GM21528 (cell line): Measurements from ENCODE around the gene GRIA4.

Experiments used
- ATAC-seq: cut with Tn5 transposase; IDR thresholded peaks from one replicate; pipeline ENCODE4 v1.9.1; 2021; ENCODE audit warnings: mild to moderate bottlenecking, moderate library complexity; ENCODE audit not compliant: unreplicated experiment, low FRiP score

Gene GRIA4

GRCh38 chr11:105609832-105610781, at the start of gene GRIA4:
GRIA4 (plus strand) TSS chr11:105610073; CDS start chr11:105610998, 925 bp downstream.
- no peak for ATAC-seq

GRCh38 chr11:105573091-105573490, 36.8 kb upstream of the GRIA4 start:
- no peak for ATAC-seq

- ATAC-seq, result no peak
Observed at GRCh38 chr11:105574974-105575373, 34.9 kb upstream of the GRIA4 start.

GRCh38 chr11:105577641-105578040, 32.2 kb upstream of the GRIA4 start:
- no peak for ATAC-seq

- no peak for ATAC-seq
Observed at GRCh38 chr11:105579111-105579510, 30.8 kb upstream of the GRIA4 start.

DNA sequence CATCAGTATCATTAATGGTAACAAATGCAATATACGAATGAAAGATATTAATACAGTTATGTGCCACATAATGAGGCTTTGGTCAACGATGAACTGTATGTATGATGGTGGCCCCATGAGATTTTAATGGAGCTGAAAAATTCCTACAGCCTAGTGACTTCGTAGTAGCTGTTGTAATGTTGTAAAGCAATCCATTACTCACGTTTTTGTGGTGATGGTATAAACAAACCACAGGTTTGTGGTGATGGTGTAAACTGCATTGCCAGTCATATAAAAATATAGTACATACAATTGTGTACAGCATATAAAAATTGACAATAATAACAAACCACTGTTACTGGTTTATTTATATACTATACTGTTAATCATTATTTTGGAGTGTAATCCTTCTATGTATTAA, 27.4 kb upstream of the GRIA4 start:
- no peak for ATAC-seq

GRCh38 chr11:105588001-105588400, 21.9 kb upstream of the GRIA4 start:
- ATAC-seq, result no peak

DNA sequence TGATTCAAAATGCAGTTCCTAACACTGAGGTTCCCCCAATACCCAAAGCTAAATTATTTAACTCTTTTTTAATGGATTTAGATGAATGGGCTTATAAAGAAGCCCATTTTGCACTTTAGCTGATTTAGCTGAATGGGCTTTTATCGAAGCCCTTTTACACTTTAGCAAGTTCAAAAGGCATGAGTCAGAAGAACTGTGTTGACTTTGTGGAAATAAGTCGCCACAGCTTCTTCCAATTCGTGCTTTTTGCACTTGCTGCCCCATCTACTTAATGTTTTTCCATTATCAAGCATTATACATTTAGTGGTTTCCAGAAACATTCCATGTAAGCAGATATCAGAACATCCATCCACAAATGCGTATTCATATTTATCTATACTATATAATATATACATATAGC, 20.5 kb upstream of the GRIA4 start:
- ATAC-seq, result no peak

DNA sequence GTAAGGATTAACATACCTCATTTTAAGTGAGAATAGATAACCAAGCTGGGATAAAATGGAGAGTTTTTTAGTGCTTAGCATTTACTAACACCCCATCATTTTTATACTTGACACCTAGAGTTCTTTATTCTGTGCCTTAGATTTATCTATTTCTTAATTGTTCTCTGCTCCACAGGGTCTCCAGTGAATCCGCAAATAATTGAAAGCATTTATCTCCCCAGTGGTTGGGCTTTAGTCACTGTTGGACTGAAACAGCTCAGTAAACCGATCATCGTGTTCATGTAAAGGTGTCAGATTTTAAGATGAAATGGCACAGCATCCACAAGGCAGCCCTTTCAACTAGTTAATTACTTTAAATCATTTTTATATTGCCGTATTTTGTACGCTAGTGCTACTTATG, 17.8 kb upstream of the GRIA4 start:
- ATAC-seq, result no peak

DNA sequence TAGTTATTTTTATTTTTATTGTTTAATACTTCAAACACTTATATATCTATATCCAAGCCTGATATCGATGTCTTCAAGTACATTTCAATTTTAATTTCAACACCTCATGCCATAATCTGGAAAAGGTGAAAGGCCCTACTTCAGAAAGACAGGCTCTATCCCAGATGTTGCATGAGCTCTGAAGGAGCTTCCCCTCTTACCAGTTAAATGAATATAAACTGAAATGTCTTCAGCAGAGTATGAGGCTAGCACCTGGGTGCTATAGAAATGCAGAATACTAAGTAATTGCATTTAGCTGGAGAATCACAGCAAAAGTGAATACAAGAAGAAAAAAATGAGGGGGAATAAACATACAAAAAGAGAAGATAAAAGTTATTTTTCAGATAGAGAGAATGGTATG, 11.5 kb upstream of the GRIA4 start:
- ATAC-seq, result no peak

DNA sequence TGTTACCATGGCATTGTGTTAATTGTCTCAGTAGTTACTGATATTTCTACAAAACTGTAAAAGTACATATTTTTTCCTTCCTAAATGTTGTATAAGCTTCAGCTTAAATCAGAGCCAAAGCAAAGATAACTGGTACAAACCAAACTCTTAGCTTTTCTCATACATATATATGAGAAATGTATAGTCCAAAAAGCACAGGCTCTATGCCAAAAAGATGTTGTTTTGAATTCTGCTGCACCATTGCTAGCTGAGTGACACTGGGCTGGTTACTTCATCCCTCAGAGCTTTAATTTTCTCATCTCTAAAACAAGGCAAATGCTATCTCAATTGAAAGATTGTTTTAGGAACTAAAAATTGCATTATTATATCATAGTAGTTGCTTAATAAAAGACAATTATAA, 6.7 kb upstream of the GRIA4 start:
- no peak for ATAC-seq

DNA sequence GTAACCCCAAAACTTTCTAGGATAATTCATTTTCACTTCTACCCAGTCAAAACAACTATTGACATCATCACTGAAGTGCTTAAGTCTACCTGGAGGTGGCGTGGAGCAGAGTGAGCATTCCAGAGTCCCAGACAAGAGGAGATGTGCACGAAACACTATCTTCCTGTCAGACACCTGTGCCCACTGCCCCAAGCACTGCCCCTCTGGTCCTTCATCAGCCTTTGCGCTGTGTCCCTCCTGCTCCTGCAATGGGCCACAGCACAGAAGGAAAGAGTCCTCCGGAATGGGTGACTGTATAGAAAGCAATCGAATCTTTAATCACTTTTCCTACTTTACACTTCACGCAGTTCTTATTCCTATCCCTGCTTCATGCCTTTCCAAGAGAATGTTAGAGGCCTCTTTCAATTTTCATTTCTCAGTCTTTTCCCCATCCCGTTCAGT, 512 bp upstream of the GRIA4 start:
- no peak for ATAC-seq

DNA sequence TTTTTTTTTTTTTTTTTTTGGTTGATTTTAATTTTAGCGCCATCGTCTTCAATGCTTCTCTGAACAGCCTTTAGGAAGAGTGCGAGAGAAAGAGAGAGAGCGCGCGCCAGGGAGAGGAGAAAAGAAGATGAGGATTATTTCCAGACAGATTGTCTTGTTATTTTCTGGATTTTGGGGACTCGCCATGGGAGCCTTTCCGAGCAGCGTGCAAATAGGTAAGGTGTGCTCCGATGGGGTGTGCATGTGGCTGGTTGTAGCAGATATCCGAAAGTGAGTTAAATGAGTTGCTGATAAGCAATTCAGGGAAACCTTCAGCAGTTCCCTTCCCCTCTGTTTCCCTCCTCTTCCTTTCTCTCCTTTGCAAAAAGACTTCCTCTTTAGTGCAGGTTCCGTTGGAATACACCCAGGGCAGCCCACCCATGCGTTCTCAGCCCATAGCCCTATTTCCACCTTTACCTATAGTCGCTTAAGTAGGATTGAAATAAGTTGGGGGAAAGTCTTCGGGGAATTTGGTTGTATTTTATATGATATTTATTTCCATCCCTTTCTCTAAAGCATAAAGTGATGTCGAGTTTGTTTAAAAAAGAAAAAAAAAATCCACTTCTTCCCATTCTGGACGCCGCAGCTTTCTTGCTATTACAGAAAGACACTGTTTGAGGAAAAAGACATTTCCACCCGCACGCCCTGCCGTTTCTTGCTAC, 1.1 kb downstream of the GRIA4 start:
- ATAC-seq, result no peak

DNA sequence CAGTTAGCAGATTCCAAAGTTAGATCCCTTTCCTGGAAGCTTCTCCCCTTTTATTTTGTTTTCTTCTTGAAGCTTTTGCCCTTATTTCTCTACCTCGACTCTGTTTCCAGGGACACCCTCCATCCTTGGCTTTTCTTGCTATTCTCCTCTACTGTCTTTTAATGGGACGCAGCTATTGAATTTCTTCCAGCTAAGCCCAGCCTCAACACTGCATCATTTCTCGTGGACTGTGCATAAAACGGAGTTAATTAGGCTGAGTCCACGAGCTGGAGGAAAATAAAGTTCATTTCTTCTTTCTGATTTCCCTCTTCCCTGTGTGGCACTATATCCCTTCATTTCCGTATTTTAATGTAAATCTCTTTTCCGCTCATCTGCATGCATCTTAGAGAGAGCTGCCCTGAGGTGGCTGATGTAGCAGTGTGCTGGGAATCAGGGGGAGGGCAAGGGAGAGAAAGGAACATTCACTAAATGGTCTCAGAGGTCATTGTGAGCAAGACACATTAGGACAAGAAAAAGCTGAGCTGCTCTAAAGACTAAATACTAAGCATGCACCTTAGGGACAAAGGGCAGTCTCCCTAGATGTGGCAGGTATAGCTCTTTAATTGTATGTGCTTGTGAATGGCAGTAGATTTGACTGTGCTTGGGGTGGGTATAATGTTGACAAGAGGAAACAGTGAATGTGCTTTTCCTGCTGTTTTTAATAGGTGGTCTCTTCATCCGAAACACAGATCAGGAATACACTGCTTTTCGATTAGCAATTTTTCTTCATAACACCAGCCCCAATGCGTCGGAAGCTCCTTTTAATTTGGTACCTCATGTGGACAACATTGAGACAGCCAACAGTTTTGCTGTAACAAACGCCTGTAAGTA, 1.9 kb downstream of the GRIA4 start:
- ATAC-seq, result no peak

DNA sequence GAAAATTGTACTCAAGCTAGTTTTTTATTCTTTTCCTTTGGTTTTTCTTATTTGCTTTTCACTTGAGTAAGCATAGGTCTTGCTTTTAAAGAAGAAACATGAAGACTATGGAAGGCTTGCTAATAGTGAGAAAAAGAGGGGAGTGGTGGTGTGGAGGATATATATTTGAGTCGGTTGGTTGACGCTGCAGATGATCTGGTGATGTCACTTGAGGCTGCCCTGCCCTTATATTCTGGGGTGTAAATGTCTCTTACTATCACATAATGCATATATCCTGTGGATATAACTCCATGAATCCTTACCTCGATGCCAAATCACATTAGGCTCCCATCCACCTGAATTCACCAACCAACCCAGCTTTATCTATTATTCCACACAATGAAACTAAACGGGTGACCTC, 2.9 kb downstream of the GRIA4 start:
- no peak for ATAC-seq

DNA sequence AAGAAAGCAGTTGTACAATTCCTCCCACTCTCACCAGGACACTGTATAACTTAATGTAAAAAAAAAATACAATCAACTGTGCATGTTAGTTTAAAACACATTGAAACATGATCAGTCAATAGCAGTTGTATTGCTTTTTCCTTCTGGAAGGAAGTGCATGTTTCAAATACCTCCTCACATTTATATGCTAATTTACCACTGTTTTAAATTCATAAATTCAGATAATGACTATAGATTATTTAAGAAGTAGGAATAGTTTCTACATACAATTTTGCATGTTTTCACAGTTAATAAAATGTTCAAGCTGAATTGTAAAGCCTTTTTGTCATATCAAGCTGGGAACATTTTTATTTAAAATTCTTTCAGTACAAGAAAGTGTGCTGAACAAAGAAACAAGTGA, 3.3 kb downstream of the GRIA4 start:
- ATAC-seq, result no peak

DNA sequence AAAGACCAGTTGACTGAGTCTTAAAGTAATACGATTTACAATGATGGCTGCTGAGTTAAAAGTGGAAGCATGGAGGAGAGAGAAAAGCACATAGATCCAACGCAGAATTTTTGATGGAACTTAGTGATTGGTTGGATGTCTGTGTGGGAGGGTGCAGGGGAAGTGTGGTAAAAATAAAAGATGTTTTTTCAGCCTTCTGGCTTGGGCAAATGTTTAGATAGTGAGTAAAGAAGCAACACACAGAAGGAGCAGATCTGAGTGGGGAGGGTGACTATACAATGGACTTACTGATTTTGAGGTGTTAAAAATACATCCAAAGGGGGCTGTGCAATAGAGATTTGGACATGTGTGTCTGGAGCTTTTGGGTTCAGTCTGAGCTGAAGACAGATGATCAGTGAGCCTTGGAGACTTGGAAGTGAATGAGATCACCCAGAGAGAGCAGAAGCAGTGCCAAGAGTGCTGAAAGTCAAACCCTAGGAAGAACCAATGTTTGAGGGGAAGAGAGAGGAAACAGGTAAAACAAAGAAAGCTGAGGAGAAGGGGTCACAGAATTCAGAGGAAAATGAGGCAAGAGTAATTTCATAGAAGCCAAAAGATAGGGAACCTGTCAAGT, 8.6 kb downstream of the GRIA4 start:
- no peak for ATAC-seq

DNA sequence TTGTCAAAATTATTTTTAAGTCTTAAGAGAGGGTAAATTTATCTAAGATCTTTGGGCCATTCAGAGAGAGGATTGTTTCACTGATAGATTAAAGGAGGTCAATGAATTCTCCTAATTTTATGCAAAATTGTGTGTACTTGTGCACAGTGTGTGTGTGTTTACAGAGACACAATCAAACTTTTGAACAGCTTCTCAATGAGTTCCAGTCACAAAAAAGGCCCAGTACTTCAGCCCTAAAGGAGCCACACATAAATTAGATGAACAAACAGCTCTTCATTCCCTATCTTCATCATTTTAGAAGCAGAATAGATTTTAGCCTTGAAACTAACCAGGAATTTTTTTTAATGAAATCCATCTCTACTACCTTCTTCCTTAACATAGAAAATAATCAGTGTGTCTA, 9.7 kb downstream of the GRIA4 start:
- no peak for ATAC-seq

- ATAC-seq, result no peak
Observed at GRCh38 chr11:105622016-105622415, 12.1 kb downstream of the GRIA4 start.

- no peak for ATAC-seq
Observed at GRCh38 chr11:105632316-105632715, 22.4 kb downstream of the GRIA4 start.
